GM18951 (cell line): ENCODE measurements around the gene FADS2.

ENCODE experiments used
- POLR2A ChIP-seq: IDR thresholded peaks from 4 replicates; pipeline ENCODE4 v1.6.1; 2011; ENCODE audit warnings: mild to moderate bottlenecking; ENCODE audit not compliant: insufficient read length, insufficient read depth; ENCODE audit errors: extremely low read depth
- in situ Hi-C: fragments of 300-500 bp; cut with MboI; formaldehyde crosslinking; loops from one replicate; pipeline ENCODE4 v1.12.0; 2022; ENCODE audit warnings: low sequenced_read_pairs, mixed read lengths, inconsistent platforms; ENCODE audit not compliant: unreplicated experiment

The FADS2 gene

DNA sequence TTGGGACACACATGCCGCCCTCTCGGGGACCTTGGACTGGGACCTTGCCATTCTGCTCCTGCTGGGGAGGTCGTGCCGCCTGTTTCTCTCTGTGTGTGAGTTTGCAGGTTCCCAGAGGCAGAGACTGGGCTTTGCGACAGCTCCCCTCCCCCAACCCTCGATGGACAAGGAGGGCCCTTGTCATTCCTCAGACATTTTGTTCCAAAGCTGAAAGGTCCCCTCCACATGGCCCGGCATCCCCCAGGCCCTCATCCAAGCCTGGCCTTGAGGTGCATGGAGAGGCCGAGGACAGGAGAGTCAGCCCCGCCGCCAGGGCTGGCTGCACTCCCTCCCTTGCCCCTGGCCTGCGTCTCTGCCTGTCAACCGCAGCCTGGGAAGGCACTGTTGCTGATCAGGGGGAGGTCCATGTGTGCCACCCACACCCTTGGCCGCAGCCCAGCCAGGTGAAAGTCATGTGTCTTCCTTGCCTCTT lies 25.6 kb downstream of the FADS2 start:
- TF ChIP-seq POLR2A = no peak
- in situ Hi-C loops = no loop called here

GRCh38 chr11:61854206-61854895 lies 26.3 kb downstream of the FADS2 start:
- in situ Hi-C loops = no loop called here
- TF ChIP-seq POLR2A = no peak

DNA sequence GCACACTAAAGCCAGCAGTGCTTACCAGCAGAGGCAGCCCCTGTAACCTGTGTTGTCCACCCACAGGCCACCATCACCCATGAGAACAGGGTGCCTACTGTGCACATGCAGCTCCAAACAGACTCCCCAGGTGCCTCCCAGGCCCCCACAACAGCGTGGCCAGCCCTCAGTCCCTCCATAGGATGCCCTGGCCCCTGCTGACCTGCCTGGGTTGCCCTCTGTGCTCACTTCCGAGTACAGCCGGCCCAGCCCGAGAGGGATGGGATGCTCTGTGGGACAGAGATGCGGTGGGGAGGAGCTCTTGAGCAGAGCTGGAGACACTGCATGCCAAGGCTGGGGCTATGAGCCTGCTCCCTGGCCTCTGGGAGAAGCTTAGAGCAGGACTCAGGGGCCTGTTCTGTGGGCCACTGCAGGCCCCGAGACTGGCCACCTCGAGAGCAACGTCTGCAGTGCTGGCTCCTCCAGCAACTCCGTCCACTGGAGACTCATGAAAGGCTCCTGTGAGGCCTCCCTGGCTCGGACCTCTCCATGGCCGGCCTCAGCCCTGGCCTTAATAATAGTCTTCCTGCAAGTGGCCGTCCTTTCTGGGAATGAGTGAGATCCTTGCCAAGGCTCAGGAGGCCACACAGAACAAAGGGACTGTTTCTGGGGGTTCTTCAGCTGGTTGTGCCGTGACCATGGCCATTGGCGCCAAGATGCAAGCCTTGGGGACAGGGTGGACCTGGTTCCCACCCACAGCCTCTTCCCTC lies 27.0 kb downstream of the FADS2 start:
- in situ Hi-C loops = no loop called here
- peak; percentile 7 for TF ChIP-seq POLR2A

DNA sequence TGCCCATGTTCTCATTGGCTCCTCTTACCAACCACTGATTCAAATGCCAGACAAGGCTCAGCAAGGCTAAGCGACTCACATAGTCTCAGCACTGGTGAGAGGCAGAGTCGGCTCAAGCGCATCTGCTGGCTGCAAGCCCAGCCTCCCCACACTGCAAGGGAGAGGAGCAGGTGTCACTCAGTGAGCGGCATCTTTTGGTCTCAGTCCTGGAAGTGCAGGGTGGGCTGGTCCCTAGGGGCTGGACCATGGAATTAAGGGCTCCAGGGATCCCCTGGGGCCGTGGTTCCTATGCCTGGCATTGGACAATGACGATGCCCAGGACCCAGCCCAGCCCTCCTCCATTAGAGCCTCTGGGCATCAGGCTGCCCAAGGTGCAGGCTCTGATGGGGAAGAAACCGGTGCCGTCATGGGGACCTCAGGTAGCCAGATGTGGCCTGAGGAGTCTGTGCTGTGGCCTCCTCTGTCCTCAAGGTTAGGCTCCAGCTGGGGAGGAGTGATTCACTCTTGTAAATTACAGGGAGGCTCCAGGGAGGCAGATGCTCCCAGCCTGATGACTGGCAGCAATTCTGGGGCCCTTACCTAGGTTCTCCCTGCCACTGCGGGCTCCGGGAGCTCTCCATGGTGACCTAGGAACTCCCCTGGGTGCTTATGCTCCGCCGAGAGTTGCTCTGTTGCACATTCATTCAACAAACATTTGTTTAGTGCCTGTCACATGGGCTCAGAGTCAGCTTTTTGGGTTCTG lies 28.0 kb downstream of the FADS2 start:
- no peak for TF ChIP-seq POLR2A
- in situ Hi-C loops = no loop called here

GRCh38 chr11:61860054-61860903 lies 32.2 kb downstream of the FADS2 start:
- no peak for TF ChIP-seq POLR2A
- in situ Hi-C loops = no loop called here

DNA sequence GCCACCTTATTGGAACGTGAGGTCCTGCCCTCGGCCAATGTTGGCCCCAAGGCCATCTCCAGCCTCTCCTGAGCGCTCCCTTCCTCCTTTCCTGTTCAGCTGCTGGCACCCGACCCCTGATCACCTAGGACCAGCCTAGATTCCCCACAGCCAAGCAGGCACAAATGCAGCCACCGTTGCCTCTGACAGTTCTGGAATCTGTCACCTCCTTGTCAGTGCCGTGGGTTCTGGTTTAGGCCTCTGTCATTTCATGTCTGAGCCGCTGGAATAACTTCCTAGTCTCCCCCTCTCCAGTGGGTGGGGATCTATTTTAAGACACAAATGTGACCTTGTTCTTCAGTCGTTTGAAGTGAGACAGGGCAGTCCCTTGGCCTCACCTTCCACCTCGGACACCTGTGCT lies 33.5 kb downstream of the FADS2 start:
- no peak for TF ChIP-seq POLR2A
- in situ Hi-C loops = no loop called here

- TF ChIP-seq POLR2A = peak; percentile 27
- in situ Hi-C loops = no loop called here
These were observed 34.8 kb downstream of the FADS2 start for GRCh38 chr11:61862714-61863547.

DNA sequence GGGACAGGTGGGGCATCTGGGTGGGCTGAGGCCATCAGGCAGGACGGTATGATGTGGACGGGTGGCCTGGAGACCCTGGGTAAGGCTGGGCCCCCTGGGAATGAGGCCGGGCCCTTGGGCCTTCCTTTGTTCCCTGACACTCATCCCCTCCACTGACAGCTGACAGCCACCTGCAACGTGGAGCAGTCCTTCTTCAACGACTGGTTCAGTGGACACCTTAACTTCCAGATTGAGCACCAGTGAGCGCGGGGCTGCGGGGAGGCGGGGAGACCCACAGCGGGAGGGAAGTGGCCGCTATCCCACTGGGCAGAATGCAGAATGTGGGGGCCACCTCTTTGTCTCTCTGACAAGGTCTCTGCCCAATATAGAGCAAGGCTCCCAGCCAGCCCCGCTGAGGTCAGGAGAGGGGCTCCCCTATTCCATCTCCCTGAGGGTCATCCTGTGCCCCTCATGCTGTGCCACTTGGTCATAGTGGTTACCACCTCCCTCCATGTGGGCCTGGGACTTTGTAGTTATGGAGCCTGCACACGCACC lies 35.5 kb downstream of the FADS2 start:
- in situ Hi-C loops = no loop called here
- no peak for TF ChIP-seq POLR2A

DNA sequence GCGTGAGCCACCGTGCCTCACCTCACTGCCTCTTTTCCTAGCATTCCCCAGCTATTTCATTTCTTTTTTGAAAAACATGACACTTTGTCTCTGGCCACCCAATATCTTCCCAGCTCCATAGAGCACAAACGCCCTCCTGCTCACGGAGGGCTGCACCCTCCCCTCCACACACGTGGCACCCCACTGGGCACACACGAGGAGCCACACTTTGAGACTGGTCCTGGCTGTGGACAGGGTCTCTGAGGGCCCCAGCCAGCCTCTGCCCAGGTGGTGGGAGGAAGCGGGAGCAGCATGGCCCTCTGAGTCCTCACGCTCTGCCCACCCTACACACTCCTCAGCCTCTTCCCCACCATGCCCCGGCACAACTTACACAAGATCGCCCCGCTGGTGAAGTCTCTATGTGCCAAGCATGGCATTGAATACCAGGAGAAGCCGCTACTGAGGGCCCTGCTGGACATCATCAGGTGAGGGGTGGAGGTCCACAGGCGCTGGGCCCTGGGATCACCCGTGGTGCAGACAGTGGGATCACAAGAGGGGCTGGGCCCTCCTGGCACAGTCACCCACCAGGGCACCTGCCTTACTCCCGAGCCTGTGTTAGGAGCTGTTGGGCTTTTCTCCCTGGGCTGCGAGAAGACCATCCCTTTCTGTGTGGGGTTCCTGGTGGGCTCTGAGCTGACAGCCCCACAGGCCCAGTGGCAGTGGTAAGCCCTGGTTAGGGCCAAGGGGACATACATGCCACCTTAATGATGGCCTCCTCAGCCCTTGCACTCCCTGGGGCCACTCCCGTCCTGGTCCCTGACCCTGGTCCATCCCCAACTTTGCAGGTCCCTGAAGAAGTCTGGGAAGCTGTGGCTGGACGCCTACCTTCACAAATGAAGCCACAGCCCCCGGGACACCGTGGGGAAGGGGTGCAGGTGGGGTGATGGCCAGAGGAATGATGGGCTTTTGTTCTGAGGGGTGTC lies 37.0 kb downstream of the FADS2 start:
- in situ Hi-C loops = no loop called here
- TF ChIP-seq POLR2A = no peak

GRCh38 chr11:61866231-61866957 lies 38.3 kb downstream of the FADS2 start:
- no peak for TF ChIP-seq POLR2A

More at GRCh38 chr11:61866231-61866957, 38.3 kb downstream of the FADS2 start:
- in situ Hi-C loops = no loop called here
